ENCODE data around the gene GALNT9. TPM values are rescaled to one million over a fixed set of nuclear protein-coding genes. Genes with fewer than 3 reads are reported as not detected.
A peak's percentile ranks its signal among the peaks of the same experiment; 100 is the strongest.

GALNT9 gene
- total RNA-seq, 1 donor from 2014 or later: not detected

DNA sequence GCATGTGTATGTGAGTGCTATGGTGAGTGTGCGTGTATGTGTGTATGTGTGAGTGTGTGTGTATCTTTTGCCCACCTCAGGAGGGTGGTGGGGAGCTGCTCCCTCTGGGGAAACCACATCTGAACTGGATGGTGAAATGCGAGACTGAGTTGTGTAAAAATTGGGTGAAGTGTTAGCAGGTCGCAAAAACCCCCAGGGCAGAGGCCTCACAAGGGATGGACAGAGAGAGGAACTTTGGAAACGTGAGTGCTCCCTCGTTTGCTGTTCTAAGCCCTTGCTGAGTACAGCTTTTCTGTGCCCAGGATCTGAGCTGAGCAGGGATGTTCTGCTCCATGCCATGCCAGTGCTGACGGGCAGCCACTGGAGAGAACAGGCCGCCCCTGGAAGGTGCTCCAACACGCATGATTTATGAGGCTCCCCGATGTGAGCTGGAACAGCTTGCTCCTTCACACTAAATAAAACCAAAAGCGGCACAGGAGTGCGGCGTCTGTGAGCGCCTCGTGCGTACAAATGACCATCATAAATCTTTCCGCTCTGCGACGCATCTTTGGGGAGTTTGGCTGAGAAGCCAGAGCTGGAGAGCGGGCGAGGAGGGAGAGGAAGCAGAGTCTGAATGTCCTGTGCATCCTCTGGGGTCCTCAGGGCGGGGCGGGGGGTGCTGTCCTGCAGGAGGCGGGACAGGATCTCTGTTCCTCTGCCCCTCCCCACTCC is 14.1 kb upstream of the GALNT9 start:
- Mint-ChIP-seq H3K36me3 (no peaks in the 10 kb centered on the region), H3K27ac (peak overlapping the region; percentile 16), H3K27me3 (ENCODE audit: insufficient read depth, low read depth) (peaks cover 23% of the 10 kb centered on the region), H3K4me1 (peaks cover 31% of the 10 kb centered on the region), H3K9me3 (peaks cover 2% of the 10 kb centered on the region), H3K4me3 (no peak overlapping the region)
- H3K27ac ChIP-seq: no peak overlapping the region
- H4K20me1 ChIP-seq (ENCODE audit: low read depth): no peaks in the 10 kb centered on the region
- no peak overlapping the region for H3K4me3 ChIP-seq
- no peak overlapping the region for H3K9ac ChIP-seq
- H3F3A ChIP-seq (ENCODE audit: low read depth): peaks cover 6% of the 10 kb centered on the region
- TF ChIP-seq EZH2phosphoT487 (IDR thresholded peaks at IDR 0.05) (no peak), EZH2 (IDR thresholded peaks at IDR 0.05) (no peak)
- TF ChIP-seq, protein P1, sequence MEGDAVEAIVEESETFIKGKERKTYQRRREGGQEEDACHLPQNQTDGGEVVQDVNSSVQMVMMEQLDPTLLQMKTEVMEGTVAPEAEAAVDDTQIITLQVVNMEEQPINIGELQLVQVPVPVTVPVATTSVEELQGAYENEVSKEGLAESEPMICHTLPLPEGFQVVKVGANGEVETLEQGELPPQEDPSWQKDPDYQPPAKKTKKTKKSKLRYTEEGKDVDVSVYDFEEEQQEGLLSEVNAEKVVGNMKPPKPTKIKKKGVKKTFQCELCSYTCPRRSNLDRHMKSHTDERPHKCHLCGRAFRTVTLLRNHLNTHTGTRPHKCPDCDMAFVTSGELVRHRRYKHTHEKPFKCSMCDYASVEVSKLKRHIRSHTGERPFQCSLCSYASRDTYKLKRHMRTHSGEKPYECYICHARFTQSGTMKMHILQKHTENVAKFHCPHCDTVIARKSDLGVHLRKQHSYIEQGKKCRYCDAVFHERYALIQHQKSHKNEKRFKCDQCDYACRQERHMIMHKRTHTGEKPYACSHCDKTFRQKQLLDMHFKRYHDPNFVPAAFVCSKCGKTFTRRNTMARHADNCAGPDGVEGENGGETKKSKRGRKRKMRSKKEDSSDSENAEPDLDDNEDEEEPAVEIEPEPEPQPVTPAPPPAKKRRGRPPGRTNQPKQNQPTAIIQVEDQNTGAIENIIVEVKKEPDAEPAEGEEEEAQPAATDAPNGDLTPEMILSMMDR (IDR thresholded peaks at IDR 0.05): no peak
- no peak for DNase-seq (ENCODE audit: low spot score)
- no peaks in the 10 kb centered on the region for H3K36me3 ChIP-seq
- no peak overlapping the region for H2AFZ ChIP-seq (replicated peaks)
- no peaks in the 10 kb centered on the region for H3K9me3 ChIP-seq (ENCODE audit: low read depth)
- H3K4me1 ChIP-seq: peaks cover 8% of the 10 kb centered on the region
- H3K27me3 ChIP-seq: peaks cover 56% of the 10 kb centered on the region
- H3K4me2 ChIP-seq: no peak overlapping the region
- H3K79me2 ChIP-seq (ENCODE audit: low read depth): no peaks in the 10 kb centered on the region

DNA sequence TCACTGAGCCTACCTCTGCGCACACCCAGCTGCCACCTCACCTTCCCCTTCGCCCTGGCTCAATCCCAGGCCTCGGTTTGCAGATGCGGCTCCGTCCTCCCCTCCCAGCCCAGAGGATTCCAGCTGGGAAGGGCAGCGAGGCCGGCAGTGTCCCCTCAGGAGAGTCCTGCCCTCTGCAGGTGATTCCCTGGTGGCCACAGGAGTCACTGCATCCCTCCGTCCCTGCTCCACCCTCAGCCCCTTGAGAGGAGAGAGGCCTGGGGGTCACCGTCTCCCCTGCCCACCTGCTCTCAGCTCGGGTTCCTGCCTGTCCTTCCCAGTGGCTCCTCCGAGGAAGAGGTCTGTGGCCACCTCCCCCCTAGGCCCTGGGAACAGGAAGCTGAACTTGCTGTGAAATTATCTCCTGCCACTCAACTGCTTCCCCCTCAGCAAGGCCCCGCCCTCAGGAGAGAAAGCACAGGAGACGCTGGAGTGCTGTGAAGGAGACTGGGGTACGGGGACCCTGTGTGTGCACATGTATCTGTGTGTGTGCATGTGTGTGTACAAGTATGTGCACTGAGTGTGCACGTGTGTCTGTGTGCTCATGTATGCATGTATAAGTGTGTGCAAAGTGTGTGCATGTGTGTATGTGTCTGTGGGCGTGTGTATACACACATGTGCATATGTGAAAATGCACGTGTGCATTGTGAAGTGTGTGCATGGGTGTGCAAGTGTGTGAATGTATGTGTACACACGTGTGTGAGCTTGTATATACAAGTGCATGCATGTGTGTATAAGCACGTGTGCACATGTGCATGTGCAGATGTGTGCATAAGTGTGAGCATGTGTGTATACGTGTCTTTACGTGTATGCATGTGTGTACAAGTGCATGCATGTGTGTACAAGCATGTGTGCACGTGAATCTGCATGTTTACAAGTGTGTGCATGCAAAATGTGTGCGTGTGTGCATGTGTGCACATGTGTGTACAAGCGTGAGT is 13.2 kb upstream of the GALNT9 start:
- Histone ChIP-seq H3K4me3 (no peak overlapping the region), H3K9me3 (ENCODE audit: low read depth) (no peaks in the 10 kb centered on the region), H3K4me1 (peaks cover 8% of the 10 kb centered on the region), H3K36me3 (no peaks in the 10 kb centered on the region), H3K27ac (no peak overlapping the region), H3K79me2 (ENCODE audit: low read depth) (no peaks in the 10 kb centered on the region), H3F3A (ENCODE audit: low read depth) (peaks cover 6% of the 10 kb centered on the region), H2AFZ (replicated peaks) (no peak overlapping the region), H4K20me1 (ENCODE audit: low read depth) (no peaks in the 10 kb centered on the region), H3K27me3 (peaks cover 63% of the 10 kb centered on the region), H3K9ac (no peak overlapping the region), H3K4me2 (no peak overlapping the region)
- Mint-ChIP-seq H3K9me3 (peaks cover 2% of the 10 kb centered on the region), H3K27ac (peak overlapping the region; percentile 16), H3K4me1 (peaks cover 31% of the 10 kb centered on the region), H3K4me3 (peak overlapping the region; percentile 56), H3K36me3 (no peaks in the 10 kb centered on the region), H3K27me3 (ENCODE audit: insufficient read depth, low read depth) (peaks cover 23% of the 10 kb centered on the region)
- TF ChIP-seq, protein P1 (IDR thresholded peaks at IDR 0.05): peak; percentile 56
- TF ChIP-seq EZH2 (IDR thresholded peaks at IDR 0.05) (no peak), EZH2phosphoT487 (IDR thresholded peaks at IDR 0.05) (no peak)
- DNase-seq (ENCODE audit: low spot score): peak; percentile 63

DNA sequence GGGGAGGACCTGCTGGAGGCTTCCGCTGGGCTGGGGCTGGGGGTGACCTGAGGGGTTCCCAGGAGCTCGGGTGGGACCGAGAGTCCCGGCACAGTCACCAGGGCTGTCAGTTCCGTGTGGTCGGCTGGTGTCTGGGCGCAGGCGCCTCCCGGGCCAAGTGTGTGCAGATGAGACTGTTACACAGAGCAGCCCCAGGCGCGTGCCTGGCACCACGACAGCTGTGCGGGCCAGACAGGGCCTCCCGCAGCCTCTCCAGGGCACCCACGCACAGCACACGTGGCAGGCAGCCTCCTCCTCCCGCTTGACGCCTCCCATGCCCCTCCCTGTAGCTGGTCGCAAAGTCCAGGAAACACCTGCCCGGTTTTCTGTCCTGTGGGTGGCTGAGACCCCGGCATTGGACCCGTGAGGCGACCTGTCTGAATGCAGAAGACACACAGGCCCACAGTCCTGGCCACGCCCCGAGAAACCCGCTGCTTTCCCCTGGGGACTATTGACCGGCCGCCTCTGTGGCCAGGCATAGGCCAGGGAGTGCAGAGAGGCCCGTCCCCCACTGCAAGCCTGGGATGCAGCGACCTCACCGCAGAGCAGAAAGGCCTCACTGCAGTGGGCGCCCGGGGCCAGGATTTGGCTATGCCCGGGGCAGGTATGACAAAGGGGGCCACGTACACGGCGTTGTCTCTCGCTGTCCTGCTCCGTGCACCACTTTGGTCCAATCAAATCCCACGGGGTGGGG is 12.1 kb upstream of the GALNT9 start:
- peaks cover 68% of the 10 kb centered on the region for H3K27me3 ChIP-seq
- DNase-seq (ENCODE audit: low spot score): no peak
- Mint-ChIP-seq H3K27me3 (ENCODE audit: insufficient read depth, low read depth) (peaks cover 26% of the 10 kb centered on the region), H3K4me3 (no peak overlapping the region), H3K27ac (no peak overlapping the region), H3K9me3 (peaks cover 2% of the 10 kb centered on the region), H3K4me1 (peaks cover 31% of the 10 kb centered on the region), H3K36me3 (no peaks in the 10 kb centered on the region)
- H2AFZ ChIP-seq (replicated peaks): no peak overlapping the region
- no peaks in the 10 kb centered on the region for H3K9me3 ChIP-seq (ENCODE audit: low read depth)
- H3K9ac ChIP-seq: no peak overlapping the region
- TF ChIP-seq EZH2phosphoT487 (IDR thresholded peaks at IDR 0.05) (no peak), EZH2 (IDR thresholded peaks at IDR 0.05) (no peak)
- TF ChIP-seq, protein P1 (IDR thresholded peaks at IDR 0.05): no peak
- H3K4me1 ChIP-seq: peaks cover 8% of the 10 kb centered on the region
- no peak overlapping the region for H3K27ac ChIP-seq
- peaks cover 6% of the 10 kb centered on the region for H3F3A ChIP-seq (ENCODE audit: low read depth)
- no peaks in the 10 kb centered on the region for H3K79me2 ChIP-seq (ENCODE audit: low read depth)
- H3K4me3 ChIP-seq: no peak overlapping the region
- H3K36me3 ChIP-seq: no peaks in the 10 kb centered on the region
- H3K4me2 ChIP-seq: no peak overlapping the region
- no peaks in the 10 kb centered on the region for H4K20me1 ChIP-seq (ENCODE audit: low read depth)
